MG63 (cell line): Measurements from ENCODE around the gene MAZ. TPM values are rescaled to one million over a fixed set of nuclear protein-coding genes. Genes with fewer than 3 reads are reported as not detected.

ENCODE experiments used
- DNase-seq: peaks from one replicate; pipeline ENCODE4 v3.0.0-alpha.2; 2020
- H3K27me3 ChIP-seq: fragments of 250-450 bp; sonication (Bioruptor Pico); 2 replicates; pipeline ENCODE4 v1.5.1; 2020; ENCODE audit warnings: mild to moderate bottlenecking, moderate library complexity
- H3K36me3 ChIP-seq: fragments of 250-450 bp; sonication (Bioruptor Pico); 2 replicates; pipeline ENCODE4 v1.5.1; 2020; ENCODE audit warnings: mild to moderate bottlenecking, moderate library complexity
- H3K4me3 ChIP-seq: fragments of 250-450 bp; sonication (Bioruptor Pico); 2 replicates; pipeline ENCODE4 v1.5.1; 2020; ENCODE audit warnings: mild to moderate bottlenecking, moderate library complexity
- H3K9me3 ChIP-seq: fragments of 250-450 bp; sonication (Bioruptor Pico); 2 replicates; pipeline ENCODE4 v1.5.1; 2020; ENCODE audit warnings: mild to moderate bottlenecking, moderate library complexity
- total RNA-seq: library from RNA; depleted of rRNA; stranded (reverse); fragments of >200 nt; shearing (Covaris generic); gene quantifications from 2 replicates; pipeline ENCODE4 v1.2.3, GENCODE V29; 2014; ENCODE audit warnings: low replicate concordance

Gene MAZ
- total RNA-seq, 1 experiment from 2014 or later, result 420 TPM

GRCh38 chr16:29813644-29814562 lies 7.6 kb downstream of the MAZ start:
- Histone ChIP-seq H3K36me3 (peaks cover 32% of the 10 kb centered on the region), H3K4me3 (no peak overlapping the region), H3K9me3 (no peaks in the 10 kb centered on the region), H3K27me3 (no peaks in the 10 kb centered on the region)
- DNase-seq, result no peak

GRCh38 chr16:29814592-29814991 lies 8.3 kb downstream of the MAZ start:
- no peak for DNase-seq
- peaks cover 33% of the 10 kb centered on the region for H3K36me3 ChIP-seq
- H3K27me3 ChIP-seq, result no peaks in the 10 kb centered on the region
- no peaks in the 10 kb centered on the region for H3K9me3 ChIP-seq
- no peak overlapping the region for H3K4me3 ChIP-seq

GRCh38 chr16:29815032-29815721 lies 8.8 kb downstream of the MAZ start:
- no peaks in the 10 kb centered on the region for H3K9me3 ChIP-seq
- peak; percentile 52 for DNase-seq
- H3K27me3 ChIP-seq, result no peaks in the 10 kb centered on the region
- H3K4me3 ChIP-seq, result peak overlapping the region; percentile 83
- peaks cover 33% of the 10 kb centered on the region for H3K36me3 ChIP-seq

- no peaks in the 10 kb centered on the region for H3K9me3 ChIP-seq
- H3K27me3 ChIP-seq, result no peaks in the 10 kb centered on the region
- peak within 1 kb of the TSS; percentile 83 for H3K4me3 ChIP-seq
- DNase-seq, result peak; percentile 98
- peaks cover 36% of the 10 kb centered on the region for H3K36me3 ChIP-seq
Observed at GRCh38 chr16:29815793-29816693, 9.7 kb downstream of the MAZ start, which contains the start of gene PAGR1. PAGR1 (plus strand) TSS chr16:29816152; CDS start chr16:29816526, 374 bp downstream.

GRCh38 chr16:29816694-29817441 lies 10.5 kb downstream of the MAZ start:
- Histone ChIP-seq H3K27me3 (no peaks in the 10 kb centered on the region), H3K36me3 (peaks cover 41% of the 10 kb centered on the region), H3K4me3 (peak overlapping the region; percentile 83), H3K9me3 (no peaks in the 10 kb centered on the region)
- peak; percentile 81 for DNase-seq

- H3K36me3 ChIP-seq, result peaks cover 48% of the 10 kb centered on the region
- H3K9me3 ChIP-seq, result no peaks in the 10 kb centered on the region
- H3K4me3 ChIP-seq, result peak overlapping the region; percentile 83
- H3K27me3 ChIP-seq, result no peaks in the 10 kb centered on the region
- DNase-seq, result no peak
Observed at GRCh38 chr16:29818082-29818481, 11.8 kb downstream of the MAZ start.

- Histone ChIP-seq H3K27me3 (no peaks in the 10 kb centered on the region), H3K9me3 (no peaks in the 10 kb centered on the region), H3K4me3 (peak overlapping the region; percentile 68), H3K36me3 (peaks cover 50% of the 10 kb centered on the region)
- no peak for DNase-seq
Observed at GRCh38 chr16:29819506-29819905, 13.2 kb downstream of the MAZ start.

GRCh38 chr16:29820271-29820701 lies 14.0 kb downstream of the MAZ start, which contains the start of gene MVP:
MVP (plus strand) TSS chr16:29820462; CDS start chr16:29830550, 10,088 bp downstream.
- H3K27me3 ChIP-seq, result no peaks in the 10 kb centered on the region
- peak within 1 kb of the TSS; percentile 68 for H3K4me3 ChIP-seq
- H3K9me3 ChIP-seq, result no peaks in the 10 kb centered on the region
- peak; percentile 78 for DNase-seq
- peaks cover 50% of the 10 kb centered on the region for H3K36me3 ChIP-seq

- H3K4me3 ChIP-seq, result peak overlapping the region; percentile 68
- H3K36me3 ChIP-seq, result peaks cover 50% of the 10 kb centered on the region
- H3K27me3 ChIP-seq, result no peaks in the 10 kb centered on the region
- peak; percentile 61 for DNase-seq
- no peaks in the 10 kb centered on the region for H3K9me3 ChIP-seq
Observed at GRCh38 chr16:29820730-29821642, 14.7 kb downstream of the MAZ start.

- H3K27me3 ChIP-seq, result no peaks in the 10 kb centered on the region
- peak; percentile 89 for DNase-seq
- peak overlapping the region; percentile 68 for H3K4me3 ChIP-seq
- peaks cover 50% of the 10 kb centered on the region for H3K36me3 ChIP-seq
- H3K9me3 ChIP-seq, result no peaks in the 10 kb centered on the region
Observed at GRCh38 chr16:29821643-29822115, 15.3 kb downstream of the MAZ start.

GRCh38 chr16:29824589-29825144 lies 18.3 kb downstream of the MAZ start:
- Histone ChIP-seq H3K9me3 (no peaks in the 10 kb centered on the region), H3K27me3 (no peaks in the 10 kb centered on the region), H3K36me3 (peaks cover 29% of the 10 kb centered on the region), H3K4me3 (peak overlapping the region; percentile 26)
- no peak for DNase-seq

GRCh38 chr16:29825145-29826044 lies 19.1 kb downstream of the MAZ start:
- Histone ChIP-seq H3K9me3 (no peaks in the 10 kb centered on the region), H3K4me3 (peak overlapping the region; percentile 26), H3K36me3 (peaks cover 23% of the 10 kb centered on the region), H3K27me3 (no peaks in the 10 kb centered on the region)
- DNase-seq, result peak; percentile 97

- H3K4me3 ChIP-seq, result no peak overlapping the region
- no peaks in the 10 kb centered on the region for H3K9me3 ChIP-seq
- H3K36me3 ChIP-seq, result peaks cover 15% of the 10 kb centered on the region
- no peaks in the 10 kb centered on the region for H3K27me3 ChIP-seq
- DNase-seq, result no peak
Observed at GRCh38 chr16:29826342-29826695, 20.0 kb downstream of the MAZ start.

- peaks cover 29% of the 10 kb centered on the region for H3K36me3 ChIP-seq
- no peak overlapping the region for H3K4me3 ChIP-seq
- no peaks in the 10 kb centered on the region for H3K9me3 ChIP-seq
- no peak for DNase-seq
- no peaks in the 10 kb centered on the region for H3K27me3 ChIP-seq
Observed at GRCh38 chr16:29830774-29831173, 24.4 kb downstream of the MAZ start.
